Pons (tissue), 1 donor: ENCODE measurements around the gene DGCR8.
A peak's percentile ranks its signal among the peaks of the same experiment; 100 is the strongest.

Experiments used
- DNase-seq: peaks from one replicate; pipeline ENCODE4 v3.0.0-alpha.2; 2016; ENCODE audit warnings: low spot score

Gene DGCR8

DNA sequence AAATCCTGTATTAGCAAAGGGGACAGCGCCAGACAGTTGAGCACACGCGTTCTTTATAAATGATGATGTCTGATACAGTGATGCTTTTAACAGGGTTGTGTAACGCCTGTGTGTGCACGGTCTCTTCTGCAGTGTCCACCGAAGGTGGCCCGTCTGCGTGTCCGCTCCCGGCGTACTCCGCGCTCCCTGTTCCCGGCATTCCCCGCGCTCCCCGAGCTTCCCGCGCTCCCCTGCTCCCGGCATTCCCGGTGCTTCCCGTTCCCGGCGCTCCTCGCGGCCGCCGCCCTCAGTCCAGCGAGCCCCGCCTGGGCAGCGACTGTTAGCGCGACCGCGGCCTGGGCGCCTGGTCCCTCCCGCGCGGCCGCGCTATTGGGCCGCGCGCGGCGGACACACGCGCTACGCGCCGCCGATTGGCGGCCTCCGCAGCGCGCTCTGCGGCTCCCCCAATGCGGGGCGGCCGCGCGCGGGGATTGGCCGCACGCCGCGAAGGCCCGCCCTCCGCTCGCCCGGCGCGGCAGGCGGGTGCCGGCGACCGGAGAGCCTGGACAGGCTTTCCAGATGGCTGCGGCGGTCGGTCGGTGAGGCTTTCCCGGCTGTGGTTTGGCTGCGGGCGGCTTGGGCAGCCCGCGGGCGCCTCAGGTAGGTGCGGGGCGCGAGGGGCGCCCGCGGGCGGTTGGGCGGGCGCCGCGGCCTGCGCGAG lies at the start of gene DGCR8:
Gene DGCR8 (plus strand): TSS at position 497 of the 700 bp plus-strand sequence. CDS start 5,723 bp downstream, outside the sequence.
- DNase-seq = peak; percentile 93

DNA sequence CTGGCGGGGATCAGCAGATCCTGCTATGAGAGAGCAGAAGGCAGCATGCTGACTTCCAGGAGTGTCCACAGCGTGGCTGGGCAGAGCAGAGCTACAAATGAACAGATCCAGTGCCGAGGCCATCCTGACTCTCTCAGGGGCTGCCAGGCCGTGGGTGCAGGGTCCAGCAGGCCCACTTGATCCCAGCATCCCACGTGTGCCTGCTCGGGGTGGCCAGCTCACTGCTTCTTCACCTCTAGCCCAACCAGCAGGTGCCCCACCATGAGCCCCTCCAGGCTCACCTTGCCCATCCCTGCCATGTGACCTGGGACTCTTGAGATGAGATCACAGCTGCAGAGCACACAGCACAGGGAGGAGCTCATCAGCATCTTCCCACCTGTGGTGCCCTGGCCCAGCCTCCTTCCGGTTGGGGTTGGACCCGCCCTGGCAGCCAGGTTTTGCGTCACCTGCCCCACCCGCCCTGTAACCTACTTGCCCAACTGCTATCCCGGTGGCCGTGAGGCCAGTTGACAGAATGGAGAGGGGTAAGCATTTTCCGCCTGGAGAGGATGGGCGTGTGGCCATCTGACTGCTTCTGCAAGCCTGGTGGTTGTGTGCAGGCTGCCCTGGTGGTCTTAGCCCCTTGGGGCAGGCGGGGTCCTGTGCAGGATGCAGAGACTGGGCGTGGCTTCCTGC lies 48.2 kb upstream of the DGCR8 start:
- DNase-seq = no peak

DNA sequence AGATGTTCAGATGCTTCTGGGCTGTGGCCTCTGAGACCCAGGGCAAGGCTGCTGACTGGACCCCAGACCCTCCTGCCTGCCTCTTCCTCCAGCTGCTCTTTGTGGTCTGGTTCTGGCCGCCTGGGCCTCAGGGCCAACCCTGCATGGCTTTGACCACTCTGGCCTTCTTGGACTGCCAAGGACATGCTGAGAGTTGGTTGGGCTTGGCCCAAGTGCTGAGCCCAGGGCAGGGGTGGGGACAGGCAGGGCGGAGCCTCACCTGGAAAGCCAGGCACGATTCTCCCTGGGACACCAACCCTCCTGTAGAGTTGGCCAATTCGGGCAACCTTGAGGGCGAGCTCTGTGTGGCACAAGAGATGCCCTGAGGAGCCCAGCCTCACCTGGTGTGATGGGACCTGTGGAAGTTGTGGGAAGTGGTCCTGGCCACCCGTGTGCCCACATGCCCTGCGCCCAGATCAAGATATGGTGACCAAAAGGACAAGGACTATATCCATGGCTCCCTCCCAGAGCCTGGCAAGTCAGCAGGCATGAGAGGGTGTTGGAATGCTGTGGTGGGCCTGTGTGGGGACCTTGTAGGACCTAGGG lies 47.5 kb upstream of the DGCR8 start:
- DNase-seq = no peak

DNA sequence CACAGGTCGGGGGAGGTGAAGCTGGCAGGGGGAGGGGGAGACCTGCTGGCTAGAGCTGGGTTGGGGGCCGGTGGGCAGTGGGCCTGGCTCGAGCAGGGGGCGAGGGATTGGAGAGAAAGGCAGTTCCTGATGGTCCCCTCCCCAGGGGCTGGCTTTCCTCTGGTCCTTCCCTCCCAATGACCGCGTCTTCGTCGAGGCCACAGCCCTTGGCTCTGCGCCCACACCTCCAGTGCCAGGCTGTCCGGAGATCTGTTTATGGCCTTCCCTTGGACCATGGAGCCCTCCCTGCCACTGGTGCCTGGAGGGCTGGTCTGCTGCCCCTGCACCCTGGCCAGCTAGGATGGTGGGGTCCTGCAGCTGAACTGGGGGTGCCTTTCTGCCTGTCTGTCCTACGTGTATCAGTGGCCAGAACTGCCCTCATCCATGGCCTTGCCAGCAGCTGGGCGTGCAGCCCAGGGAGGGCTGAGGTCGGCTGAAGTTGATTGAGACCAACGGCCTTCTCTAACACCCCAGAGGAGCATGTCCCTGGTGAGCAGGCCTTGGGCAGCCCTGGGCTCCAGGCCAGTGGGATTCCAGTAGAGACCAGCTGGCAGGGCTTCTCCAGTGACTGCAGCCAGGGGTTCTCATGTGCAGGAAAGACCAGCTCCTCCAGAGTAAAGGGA lies 46.9 kb upstream of the DGCR8 start:
- DNase-seq = peak; percentile 59

DNA sequence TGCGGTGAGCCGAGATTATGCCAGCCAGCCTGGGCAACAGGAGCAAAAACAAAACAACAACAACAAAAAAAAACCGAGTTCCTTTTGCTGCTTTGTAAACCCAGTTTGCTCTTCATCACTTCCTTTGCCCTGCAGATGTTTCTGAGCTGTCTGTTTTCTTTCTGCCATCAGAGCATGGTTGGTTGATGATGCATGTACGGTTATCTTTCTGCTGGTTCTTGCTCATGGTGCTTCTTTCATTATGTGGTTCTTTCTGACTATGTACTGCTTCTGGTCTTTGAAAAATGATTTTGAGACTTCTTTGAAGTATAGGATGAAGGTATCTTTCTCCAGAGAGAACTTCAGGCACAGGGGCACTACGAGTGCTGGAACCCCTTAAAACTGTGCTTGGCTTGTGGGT lies 45.9 kb upstream of the DGCR8 start:
- DNase-seq = no peak

DNA sequence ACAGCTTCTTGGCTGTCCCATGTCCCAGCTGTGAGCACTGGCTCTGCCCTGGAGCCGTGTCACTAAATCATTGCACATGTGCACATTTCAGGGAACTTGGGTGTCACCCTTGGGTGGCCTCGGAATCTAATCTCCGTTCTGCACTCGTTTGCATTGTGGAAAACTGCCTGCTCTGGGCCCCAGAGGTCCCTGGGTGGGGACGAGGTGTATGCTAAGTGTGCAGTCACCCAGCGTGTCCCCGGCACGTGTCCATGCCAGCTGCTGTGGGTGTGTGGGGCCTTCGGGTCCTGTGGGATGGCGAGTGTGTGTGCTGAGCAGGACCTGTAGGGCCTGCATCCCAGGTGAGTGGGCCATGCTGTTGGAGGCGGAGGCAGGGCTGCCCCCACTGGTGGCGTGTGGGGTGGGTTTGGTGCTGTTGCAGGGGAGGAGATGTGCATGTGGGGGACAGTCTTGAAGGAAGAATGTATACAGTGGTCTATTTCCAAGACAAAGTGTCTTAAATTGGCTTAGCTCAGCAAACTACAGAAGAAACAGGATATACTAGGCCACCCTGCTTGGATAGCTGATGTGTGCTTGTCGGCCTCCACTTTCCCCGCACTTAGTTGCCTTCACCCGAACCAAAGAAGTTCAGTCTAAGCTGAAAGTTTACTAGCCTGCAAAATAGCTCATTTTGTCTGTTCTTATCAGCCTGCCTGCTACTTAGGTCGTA lies 44.5 kb upstream of the DGCR8 start:
- no peak for DNase-seq

DNA sequence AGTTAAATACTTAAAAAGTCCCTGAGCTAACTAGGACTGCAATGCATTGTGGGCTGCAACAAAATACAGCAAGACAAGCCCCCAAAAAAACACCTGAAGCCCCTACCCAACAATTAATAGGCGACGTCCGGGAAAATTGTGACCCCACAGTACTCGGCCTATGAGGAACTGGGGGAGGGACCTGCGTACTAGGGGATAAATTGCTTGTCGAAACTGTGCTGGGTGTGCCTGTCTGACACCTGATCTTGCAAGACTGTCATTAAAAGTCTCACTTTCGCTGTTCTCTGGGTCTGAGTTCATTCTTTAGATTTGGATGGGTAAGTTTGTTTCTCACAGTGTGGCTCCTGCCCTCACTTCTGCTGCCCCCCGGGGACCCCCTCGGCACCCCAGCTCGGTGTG lies 44.0 kb upstream of the DGCR8 start:
- DNase-seq = no peak

DNA sequence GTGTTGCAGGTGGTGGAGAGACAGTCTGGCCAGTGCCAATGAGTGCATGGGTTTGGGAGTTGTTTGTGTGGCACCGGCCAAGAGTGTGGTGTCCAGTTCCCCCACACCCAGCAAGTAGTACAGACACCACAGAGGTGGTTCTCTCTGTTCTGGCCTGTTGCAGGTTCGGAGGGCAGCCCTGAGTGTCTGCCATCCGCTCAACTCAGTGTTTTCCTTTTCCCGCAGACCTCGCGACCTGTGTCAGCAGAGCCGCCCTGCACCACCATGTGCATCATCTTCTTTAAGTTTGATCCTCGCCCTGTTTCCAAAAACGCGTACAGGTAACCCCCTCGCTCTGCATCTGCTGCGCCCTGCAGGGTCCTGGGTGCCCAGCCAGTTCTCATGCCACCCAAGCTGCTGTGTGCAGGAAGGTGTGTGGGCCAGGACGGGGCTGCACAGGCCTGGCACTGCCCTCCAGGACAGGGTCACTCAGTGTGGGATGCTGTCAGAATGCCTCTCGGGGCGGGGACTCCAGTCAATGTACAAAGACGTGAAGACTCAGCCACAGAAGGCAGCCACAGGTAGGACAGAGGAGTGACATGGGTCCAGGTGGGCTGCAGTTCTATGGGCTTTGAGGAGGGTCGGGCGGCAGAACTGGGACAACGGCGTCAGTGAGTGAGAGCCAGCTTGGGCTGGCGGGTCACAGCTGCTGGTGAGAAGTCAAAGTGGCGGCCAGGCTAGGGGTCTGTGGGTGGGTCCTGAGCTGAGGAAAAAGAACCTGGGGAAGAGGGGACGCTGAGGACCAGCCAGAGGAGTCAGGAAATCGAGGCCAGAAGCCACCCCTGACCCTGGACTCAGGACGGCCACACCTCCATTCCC lies 43.3 kb upstream of the DGCR8 start:
- no peak for DNase-seq

DNA sequence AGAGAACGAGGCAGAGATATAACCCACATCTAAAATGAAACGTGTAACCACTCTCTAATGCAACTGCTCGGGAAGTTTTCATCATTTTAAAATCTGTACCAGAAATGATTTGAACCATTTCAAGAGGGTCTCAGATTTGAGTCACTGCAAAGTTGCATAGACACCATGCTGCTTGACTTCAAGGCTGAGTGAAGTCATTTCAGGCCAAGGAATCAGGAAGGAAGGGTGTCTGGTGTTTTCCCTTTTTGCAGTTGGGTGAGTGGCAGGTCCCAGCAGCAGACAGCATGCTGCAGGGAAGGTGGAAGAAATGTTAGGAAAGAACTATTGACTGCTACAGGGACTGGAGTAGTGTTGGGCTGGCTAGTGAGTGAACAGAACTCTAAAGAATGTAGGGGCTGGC lies 42.6 kb upstream of the DGCR8 start:
- DNase-seq = no peak

DNA sequence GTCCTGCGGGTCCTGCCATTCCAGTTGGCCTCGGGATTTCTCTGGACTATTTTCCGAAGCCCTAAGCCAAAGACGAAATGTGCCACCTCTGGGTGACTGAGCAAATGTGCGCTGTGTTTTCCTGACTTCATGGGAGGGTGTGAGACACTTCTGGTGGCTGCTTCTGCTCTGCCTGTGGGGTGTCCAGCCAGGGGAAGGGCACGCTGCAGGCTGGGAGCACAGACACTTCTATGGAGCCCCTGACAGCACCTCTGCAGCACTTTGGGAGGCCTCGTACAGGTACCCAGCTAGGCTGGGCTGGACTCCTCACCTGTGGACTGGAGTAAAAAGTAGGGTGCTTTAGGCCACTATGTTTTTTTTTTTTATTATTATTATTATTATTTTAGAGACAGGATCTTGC lies 41.5 kb upstream of the DGCR8 start:
- no peak for DNase-seq

DNA sequence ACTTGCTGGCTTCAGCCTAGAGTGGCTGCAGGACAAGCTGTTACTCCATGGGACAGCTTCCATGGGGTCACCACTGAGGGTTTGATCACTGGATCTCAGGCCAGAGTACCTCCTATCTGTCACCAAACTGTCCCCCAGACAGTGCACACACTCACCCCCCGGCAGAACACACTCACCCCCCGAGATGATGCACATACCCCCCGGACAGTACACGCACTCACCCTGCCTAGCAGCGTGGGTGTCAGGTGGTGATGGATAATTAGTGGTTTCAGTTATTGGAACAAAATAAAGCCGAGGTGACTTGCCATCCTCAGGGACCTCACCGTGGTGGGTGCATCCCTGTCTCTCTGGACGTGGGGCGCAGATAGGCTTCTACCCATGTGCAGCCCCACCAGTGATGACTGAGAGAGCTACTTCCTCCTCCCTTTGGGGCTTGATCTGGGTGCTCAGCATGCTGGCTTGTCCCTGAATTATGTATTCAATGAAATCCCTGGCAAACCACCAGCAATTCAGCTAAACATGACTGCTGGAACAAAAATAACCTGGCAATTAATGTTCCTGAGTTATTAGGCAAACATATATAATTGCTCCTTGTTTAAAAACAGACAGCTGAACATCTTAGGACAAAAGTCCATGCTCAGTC lies 40.2 kb upstream of the DGCR8 start:
- no peak for DNase-seq

DNA sequence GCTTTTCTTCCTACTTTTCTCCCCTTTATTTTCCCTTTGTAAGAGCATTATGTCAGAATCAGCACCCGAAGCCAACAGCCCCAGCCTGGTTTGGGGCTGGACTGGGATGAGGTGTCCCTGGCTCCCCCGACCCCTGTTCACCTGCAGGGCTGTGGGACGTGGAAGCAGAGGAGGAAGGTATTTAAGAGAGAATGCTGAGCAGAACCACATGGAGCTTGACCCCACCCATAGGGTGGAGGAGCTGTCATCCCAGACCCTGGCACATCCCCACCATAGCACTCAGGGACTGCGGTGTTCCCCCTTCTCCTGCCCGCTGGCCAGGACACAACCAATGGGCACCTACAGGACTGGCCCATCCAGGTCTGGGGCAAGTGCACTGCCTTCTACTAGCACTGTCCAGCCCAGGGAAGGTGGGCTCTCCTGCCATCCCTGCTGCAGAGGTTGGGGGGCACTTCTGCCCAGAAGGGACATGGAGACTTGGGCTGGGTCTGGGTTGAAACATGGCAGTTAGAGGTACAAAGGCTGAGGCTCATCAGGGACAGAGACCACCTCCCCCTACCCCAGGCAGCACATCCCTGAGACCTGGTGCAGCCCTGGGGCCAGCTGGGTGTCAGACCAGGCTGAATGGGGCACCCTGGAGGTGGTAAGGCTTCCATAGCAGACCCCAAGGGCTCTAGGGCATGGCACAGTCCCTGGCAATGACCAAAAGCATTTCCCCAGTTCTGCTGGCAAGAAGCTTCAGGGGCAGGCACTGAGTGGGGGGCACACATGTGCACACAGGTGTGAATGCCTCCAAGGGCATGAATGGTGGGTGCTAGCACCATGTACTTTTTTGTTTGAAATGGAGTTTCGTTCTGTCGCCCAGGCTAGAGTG lies 39.5 kb upstream of the DGCR8 start:
- no peak for DNase-seq

DNA sequence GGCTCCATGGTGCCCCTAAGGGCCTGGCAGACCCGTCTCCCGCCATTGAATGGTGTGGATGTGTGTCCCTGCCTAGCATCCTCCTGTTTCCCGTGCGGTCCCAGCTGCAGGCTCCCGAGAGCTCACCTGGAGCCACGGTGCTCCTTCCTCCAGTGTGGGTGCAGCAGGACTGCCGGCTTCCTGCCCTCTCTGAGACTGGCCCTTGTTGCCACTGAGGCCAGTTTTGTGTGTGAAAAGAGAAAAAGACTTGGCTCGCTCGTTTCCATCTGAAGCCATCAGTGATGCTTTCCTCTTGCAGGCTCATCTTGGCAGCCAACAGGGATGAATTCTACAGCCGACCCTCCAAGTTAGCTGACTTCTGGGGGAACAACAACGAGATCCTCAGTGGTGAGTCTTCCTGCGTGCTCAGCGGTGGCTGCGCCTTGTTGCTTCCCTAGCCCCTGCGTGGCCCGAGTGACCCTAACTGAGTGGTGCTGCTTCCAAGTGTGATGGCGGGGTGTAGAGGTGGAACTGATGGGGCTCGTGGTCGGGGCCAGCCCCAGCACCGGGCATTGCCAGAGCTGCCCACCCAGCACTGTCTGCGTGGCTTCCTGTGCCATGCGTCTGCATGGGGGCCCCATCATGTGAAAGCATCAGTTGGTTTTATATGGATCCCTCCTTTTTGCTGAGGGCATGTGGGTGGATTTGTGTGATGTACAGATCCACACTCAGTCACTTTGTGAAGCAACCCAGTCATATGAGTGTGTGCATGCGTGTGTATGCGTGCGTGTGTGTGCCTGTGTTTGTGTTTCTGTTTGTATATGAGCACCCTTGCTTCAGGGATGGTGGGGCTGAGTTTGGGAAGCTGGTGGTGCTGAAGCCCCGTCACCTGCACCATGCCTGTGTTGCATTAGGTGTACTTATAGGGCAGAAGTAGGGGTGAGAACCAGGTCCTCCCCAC lies 36.7 kb upstream of the DGCR8 start:
- DNase-seq = no peak

DNA sequence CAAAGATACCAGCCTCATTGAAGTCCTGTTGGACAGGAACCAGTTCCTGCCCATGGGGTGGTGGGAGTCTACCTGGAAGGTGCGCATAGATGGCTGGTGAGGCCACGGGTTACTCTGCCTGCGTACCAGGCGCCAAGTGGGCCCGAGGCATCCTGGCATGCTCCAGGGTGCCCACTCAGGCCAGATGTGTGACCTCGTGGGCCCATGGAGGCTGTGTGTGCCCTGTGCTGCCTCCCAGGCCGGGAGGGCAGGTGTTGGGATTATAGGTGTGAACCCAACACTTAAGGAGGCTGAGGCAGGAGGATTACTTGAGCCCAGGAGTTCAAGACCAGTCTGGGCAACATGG lies 36.1 kb upstream of the DGCR8 start:
- DNase-seq = no peak

DNA sequence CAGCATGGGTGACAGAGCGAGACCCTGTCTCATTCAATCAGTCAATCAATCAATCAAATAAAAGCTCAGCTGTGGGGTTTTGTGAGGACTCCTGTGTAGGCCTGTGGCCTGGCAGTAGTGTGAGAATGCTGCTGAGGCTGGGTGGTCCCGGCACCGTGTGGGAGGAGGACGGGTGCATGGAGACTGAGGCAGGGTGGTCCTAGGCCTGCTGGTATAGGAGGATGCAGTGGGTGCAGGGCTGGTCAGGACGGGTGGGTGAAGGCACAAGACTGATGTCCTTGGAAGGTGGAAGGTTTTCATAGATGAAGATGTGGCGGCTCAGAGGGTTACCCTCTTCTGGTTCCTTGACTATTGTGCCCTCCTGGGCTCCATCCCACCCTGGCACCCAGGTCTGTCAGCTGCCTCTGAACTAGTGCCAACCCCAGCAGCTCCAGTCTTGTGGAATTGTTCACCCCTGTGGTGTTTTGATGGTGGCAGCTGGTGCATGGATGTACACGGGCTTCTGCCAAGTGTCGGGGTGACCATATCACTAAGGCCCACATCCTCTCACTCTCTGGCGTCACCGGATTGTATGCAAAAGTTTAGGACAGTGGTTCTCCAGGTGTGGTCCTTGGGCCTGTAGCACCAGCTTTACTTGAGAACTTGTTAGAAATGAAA lies 35.4 kb upstream of the DGCR8 start:
- DNase-seq = no peak

DNA sequence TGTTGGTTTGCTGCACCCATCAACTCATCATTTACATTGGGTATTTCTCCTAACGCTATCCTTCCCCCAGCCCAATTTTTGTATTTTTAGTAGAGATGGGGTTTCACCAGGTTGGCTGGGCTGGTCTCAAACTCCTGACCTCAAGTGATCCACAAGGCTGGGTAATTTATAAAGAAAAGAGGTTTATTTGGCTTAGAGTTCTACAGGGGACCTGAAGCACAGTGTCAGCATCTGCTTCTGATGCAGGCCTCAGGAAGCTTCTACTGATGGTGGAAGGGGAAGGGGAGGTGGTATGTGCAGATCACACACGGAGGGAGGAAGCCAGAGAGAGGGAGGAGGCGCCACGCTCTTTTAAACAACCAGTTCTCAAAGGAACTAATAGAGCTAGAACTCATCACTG lies 33.3 kb upstream of the DGCR8 start:
- DNase-seq = no peak

DNA sequence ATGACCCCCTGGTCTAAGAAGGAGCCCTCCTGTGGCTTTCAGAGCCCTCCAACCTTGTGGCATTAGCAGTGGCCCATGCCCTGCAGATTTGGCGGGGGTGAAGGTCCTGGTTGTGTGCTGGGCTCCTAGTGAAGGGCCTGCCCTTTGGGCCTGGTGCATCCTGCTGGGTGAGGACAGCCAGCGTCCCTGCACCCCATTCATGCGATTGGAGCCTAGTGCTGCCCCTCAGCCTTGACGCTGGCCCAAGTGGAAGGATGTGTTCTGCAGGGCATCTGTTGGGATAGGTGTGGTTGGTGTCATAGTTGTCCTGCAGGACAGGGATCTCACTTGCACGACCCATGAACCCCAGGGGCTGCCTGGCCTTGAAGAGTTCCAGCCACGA lies 28.1 kb upstream of the DGCR8 start:
- DNase-seq = no peak
